PFSK-1 (cell line): ENCODE measurements around the gene ZNF189.

Experiments used
- FOXP2 ChIP-seq: optimal IDR thresholded peaks from 2 replicates; pipeline ENCODE3; 2011; ENCODE audit warnings: borderline replicate concordance, control low read depth, inconsistent platforms; ENCODE audit not compliant: insufficient read depth; ENCODE audit errors: extremely low read length, extremely low read depth
- POLR2AphosphoS5 ChIP-seq: IDR thresholded peaks from 2 replicates; pipeline ENCODE4 v1.6.1; 2012; ENCODE audit warnings: low read depth, mild to moderate bottlenecking, control low read depth, low read length, moderate library complexity

DNA sequence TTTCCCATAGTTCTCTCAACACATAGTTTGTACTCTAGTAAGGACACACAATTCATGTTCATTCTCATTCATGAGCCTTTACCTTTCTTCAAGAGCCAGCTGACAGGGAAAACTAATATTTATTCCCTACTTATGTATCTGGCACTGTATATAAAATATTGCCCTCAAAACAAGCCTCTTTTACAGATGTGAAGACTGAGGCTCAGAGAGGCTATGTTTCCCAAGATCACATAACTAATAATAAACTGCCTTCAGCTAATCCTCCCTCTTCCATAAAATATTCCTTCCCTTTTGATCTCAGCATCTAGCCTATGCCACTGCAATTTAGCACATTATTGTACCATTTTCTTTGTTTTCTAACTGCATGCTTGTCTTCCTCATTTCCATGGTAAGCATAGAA is 18.7 kb downstream of the ZNF189 start:
- TF ChIP-seq POLR2AphosphoS5 (no peak), FOXP2 (no peak)
